22Rv1 (cell line): ENCODE measurements around the gene IGLL5.

Experiments
- CTCF ChIP-seq: fragments of 450-650 bp; IDR thresholded peaks from 2 replicates; pipeline ENCODE4 v1.5.1; 2017; ENCODE audit warnings: mild to moderate bottlenecking
- ZFX ChIP-seq: fragments of 450-650 bp; IDR thresholded peaks from 2 replicates; pipeline ENCODE4 v1.6.1; 2017; ENCODE audit warnings: antibody characterized with exemption, borderline replicate concordance

- no peak for TF ChIP-seq CTCF
- no peak for TF ChIP-seq ZFX
Measured at GRCh38 chr22:22912135-22912987, 24.7 kb downstream of the IGLL5 start.
